GM23248 (cell line): Measurements from ENCODE around the gene RSKR. TPM values are rescaled to one million over a fixed set of nuclear protein-coding genes. Genes with fewer than 3 reads are reported as not detected.

ENCODE experiments used
- DNase-seq: peaks from one replicate; pipeline ENCODE4 v3.0.0-alpha.2; 2015
- H2AFZ ChIP-seq: fragments of 200-600 bp; sonication (generic); 2 replicates; pipeline ENCODE4 v1.6.1; 2016; ENCODE audit warnings: antibody characterized with exemption
- H3F3A ChIP-seq: fragments of 200-600 bp; sonication (generic); 2 replicates; pipeline ENCODE4 v1.6.1; 2016; ENCODE audit warnings: mild to moderate bottlenecking, antibody characterized with exemption, mixed run types; ENCODE audit not compliant: insufficient read depth
- H3K27ac ChIP-seq: fragments of 200-600 bp; sonication (generic); 2 replicates; pipeline ENCODE4 v1.5.1; 2016; ENCODE audit warnings: mild to moderate bottlenecking
- H3K27me3 ChIP-seq: fragments of 200-600 bp; sonication (generic); replicated peaks from 2 replicates; pipeline ENCODE4 v1.6.1; 2016; ENCODE audit warnings: mild to moderate bottlenecking; ENCODE audit not compliant: insufficient read depth
- H3K36me3 ChIP-seq: fragments of 200-600 bp; sonication (generic); 2 replicates; pipeline ENCODE4 v1.6.1; 2016; ENCODE audit warnings: low read depth, mild to moderate bottlenecking
- H3K4me1 ChIP-seq: fragments of 200-600 bp; sonication (generic); 2 replicates; pipeline ENCODE4 v1.6.1; 2016; ENCODE audit warnings: mild to moderate bottlenecking; ENCODE audit not compliant: insufficient read depth
- H3K4me2 ChIP-seq: fragments of 200-600 bp; sonication (generic); one replicate; pipeline ENCODE4 v1.6.1; 2016; ENCODE audit warnings: mild to moderate bottlenecking; ENCODE audit not compliant: unreplicated experiment
- H3K4me3 ChIP-seq: fragments of 200-600 bp; sonication (generic); 2 replicates; pipeline ENCODE4 v1.5.1; 2016; ENCODE audit warnings: mild to moderate bottlenecking
- H3K79me2 ChIP-seq: fragments of 200-600 bp; sonication (generic); 2 replicates; pipeline ENCODE4 v1.6.1; 2016; ENCODE audit warnings: mild to moderate bottlenecking; ENCODE audit not compliant: insufficient read depth
- H3K9ac ChIP-seq: fragments of 200-600 bp; sonication (generic); 2 replicates; pipeline ENCODE4 v1.6.1; 2016; ENCODE audit warnings: mild to moderate bottlenecking
- H3K9me2 ChIP-seq: fragments of 200-600 bp; sonication (generic); 2 replicates; pipeline ENCODE4 v1.6.1; 2016; ENCODE audit warnings: mixed run types, mild to moderate bottlenecking, moderate library complexity; ENCODE audit not compliant: insufficient read depth
- H3K9me3 ChIP-seq: fragments of 200-600 bp; sonication (generic); one replicate; pipeline ENCODE4 v1.6.1; 2017; ENCODE audit warnings: low read depth
- H4K20me1 ChIP-seq: fragments of 200-600 bp; sonication (generic); 2 replicates; pipeline ENCODE4 v1.6.0; 2016; ENCODE audit not compliant: insufficient read depth
- EZH2 ChIP-seq: fragments of 200-600 bp; sonication (generic); IDR thresholded peaks from 2 replicates; pipeline ENCODE4 v1.6.1; 2018; ENCODE audit warnings: antibody characterized with exemption, mild to moderate bottlenecking; ENCODE audit not compliant: insufficient read depth, poor library complexity, severe bottlenecking
- EZH2phosphoT487 ChIP-seq: fragments of 200-600 bp; sonication (generic); IDR thresholded peaks from 2 replicates; pipeline ENCODE4 v1.6.1; 2018; ENCODE audit warnings: antibody characterized with exemption, moderate library complexity, mild to moderate bottlenecking, low read depth; ENCODE audit not compliant: insufficient read depth
- WGBS, 2 experiments: methylation state at CpG; one replicate each; pipeline ENCODE4 v1.1.6; 2015 to 2017; ENCODE audit warnings: low lambda C conversion rate in 2 of 2, low coverage in 1 of 2; ENCODE audit errors: missing lambda C conversion rate in 2 of 2; 5-methylcytosine and 5-hydroxymethylcytosine counted together
- in situ Hi-C: fragments of 300-500 bp; cut with MboI; formaldehyde crosslinking; loops from 2 replicates; pipeline ENCODE4 v1.15.0; 2020
- polyA plus RNA-seq: library from polyadenylated mRNA; unstranded; fragments of >200 nt; fragmentation: Nextera tagmentation; extraction: Ambion mirVana; gene quantifications from 2 replicates; pipeline ENCODE4 v1.2.1, GENCODE V29; 2016
- total RNA-seq: library from RNA; depleted of rRNA; stranded (reverse); fragments of >200 nt; shearing (Covaris generic); gene quantifications from 2 replicates; pipeline ENCODE4 v1.2.3, GENCODE V29; 2014

The RSKR gene
- total and polyA plus RNA-seq, 2 experiments from 2014 or later: 0.86 to 1.2 TPM

DNA sequence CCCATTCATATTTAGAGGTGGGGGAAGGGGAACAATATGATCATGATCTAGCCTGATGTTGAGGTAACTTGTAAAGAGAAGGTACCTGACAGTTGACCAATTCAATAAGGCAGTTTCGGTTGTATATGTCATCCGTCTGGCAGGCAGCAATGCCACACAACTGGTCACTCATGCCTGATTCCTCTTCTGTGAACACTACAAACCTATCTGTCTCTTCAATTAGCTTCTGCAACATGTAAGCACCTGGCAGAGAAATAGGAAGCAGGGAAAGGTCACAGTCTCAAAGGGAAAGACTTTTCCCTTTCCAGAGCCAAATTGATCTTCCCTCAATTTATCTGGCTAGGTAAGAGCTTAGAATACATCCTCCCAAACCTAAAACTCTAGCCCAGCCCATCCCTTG lies 10.2 kb upstream of the RSKR start:
- H3K36me3 ChIP-seq: peaks cover 61% of the 10 kb centered on the region
- H3K4me2 ChIP-seq: no peak overlapping the region
- no peaks in the 10 kb centered on the region for H3K27me3 ChIP-seq
- TF ChIP-seq EZH2 (no peak), EZH2phosphoT487 (no peak)
- H3K4me1 ChIP-seq: no peaks in the 10 kb centered on the region
- H3K9me3 ChIP-seq: no peaks in the 10 kb centered on the region
- no peaks in the 10 kb centered on the region for H4K20me1 ChIP-seq
- no peak overlapping the region for H3K27ac ChIP-seq
- H3F3A ChIP-seq: no peaks in the 10 kb centered on the region
- DNase-seq: no peak
- H3K79me2 ChIP-seq: no peaks in the 10 kb centered on the region
- H2AFZ ChIP-seq: no peak overlapping the region
- no peaks in the 10 kb centered on the region for H3K9me2 ChIP-seq
- no peak overlapping the region for H3K9ac ChIP-seq
- no peak overlapping the region for H3K4me3 ChIP-seq
- in situ Hi-C loops: no loop called here
- 89 to 95% methylated on average over 2 of the region's 2 CpGs for WGBS, 2 experiments

DNA sequence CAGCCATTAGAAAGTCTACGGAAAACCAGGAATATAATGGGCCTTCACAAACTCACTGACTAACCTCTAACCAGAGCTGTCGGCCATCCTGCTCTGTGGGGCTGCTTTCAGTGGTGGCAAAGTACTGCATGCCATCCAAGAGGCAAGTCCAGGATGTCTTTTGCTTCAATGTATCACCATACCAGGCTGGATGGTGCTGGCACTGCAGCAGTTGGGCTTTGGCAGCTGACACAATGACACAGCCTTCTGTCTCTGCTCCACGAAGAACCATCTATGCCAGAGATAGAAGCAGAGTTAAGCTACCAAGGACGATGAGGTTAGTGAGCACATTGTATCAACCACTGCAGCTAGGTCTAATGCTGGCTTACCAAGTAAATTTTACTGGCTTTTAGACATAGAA lies 9.7 kb upstream of the RSKR start:
- Histone ChIP-seq H3K9me2 (no peaks in the 10 kb centered on the region), H3K27ac (no peak overlapping the region), H2AFZ (no peak overlapping the region), H3K9me3 (no peaks in the 10 kb centered on the region), H3K27me3 (no peaks in the 10 kb centered on the region), H3K4me1 (no peaks in the 10 kb centered on the region), H3K9ac (no peak overlapping the region), H3K4me2 (no peak overlapping the region), H3K79me2 (no peaks in the 10 kb centered on the region), H3F3A (no peaks in the 10 kb centered on the region), H3K36me3 (peaks cover 66% of the 10 kb centered on the region), H4K20me1 (no peaks in the 10 kb centered on the region), H3K4me3 (no peak overlapping the region)
- no peak for DNase-seq
- WGBS, 2 experiments: 78 to 81% methylated on average over 4 of the region's 4 CpGs
- no peak for TF ChIP-seq EZH2
- TF ChIP-seq EZH2phosphoT487: no peak
- in situ Hi-C loops: no loop called here

DNA sequence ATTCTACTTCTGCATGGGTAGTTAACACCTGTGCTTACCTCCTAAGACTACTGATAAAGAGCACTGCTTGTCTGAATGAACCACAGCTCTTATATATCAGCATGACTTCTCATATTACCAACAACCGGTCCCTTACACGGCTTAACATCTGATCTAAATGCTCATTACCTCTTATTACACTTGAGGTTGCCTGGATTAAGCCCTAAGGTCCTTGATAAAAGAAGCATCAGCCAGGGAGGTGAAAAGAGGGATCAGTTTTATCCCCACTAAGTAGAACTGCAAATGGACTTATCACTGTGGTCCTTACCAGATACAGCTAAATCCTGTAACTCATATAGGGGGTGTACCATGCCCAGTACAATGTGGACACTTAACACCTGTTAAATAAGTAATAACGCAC lies 8.2 kb upstream of the RSKR start:
- Histone ChIP-seq H2AFZ (no peak overlapping the region), H4K20me1 (no peaks in the 10 kb centered on the region), H3K9me3 (no peaks in the 10 kb centered on the region), H3K9ac (no peak overlapping the region), H3K4me3 (no peak overlapping the region), H3K4me2 (no peak overlapping the region), H3K4me1 (no peaks in the 10 kb centered on the region), H3K27me3 (no peaks in the 10 kb centered on the region), H3K9me2 (no peaks in the 10 kb centered on the region), H3K36me3 (peaks cover 73% of the 10 kb centered on the region), H3K27ac (no peak overlapping the region), H3F3A (peaks cover 4% of the 10 kb centered on the region; the same call in 1 of the 2 replicates), H3K79me2 (no peaks in the 10 kb centered on the region)
- TF ChIP-seq EZH2 (no peak), EZH2phosphoT487 (no peak)
- in situ Hi-C loops: no loop called here
- WGBS, 2 experiments: 87% methylated on average over 3 of the region's 3 CpGs
- DNase-seq: no peak

DNA sequence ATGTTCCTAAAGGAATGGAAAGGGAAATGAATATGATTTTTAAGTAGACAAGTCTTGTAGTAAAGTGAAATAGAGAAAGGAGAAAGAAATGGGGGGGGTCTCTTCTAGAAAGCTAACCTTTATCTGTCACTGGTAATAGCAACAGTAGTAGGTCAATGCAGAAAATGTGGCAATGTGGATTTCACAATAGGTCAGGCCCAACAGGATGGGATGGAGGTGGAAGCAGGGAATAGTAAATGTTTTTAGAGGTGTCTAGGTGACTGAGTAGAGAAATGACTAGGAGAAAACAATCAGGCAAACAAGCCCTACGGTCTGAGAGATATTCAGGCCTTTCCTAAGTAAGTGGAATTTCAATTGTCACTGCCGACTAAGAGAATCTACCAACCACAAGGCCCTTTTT lies 6.0 kb upstream of the RSKR start:
- H3K4me2 ChIP-seq: no peak overlapping the region
- H2AFZ ChIP-seq: no peak overlapping the region
- in situ Hi-C loops: no loop called here
- no peak for TF ChIP-seq EZH2
- no peak for TF ChIP-seq EZH2phosphoT487
- no peaks in the 10 kb centered on the region for H3K27me3 ChIP-seq
- H3F3A ChIP-seq: peaks cover 5% of the 10 kb centered on the region; the same call in 1 of the 2 replicates
- no peak overlapping the region for H3K9ac ChIP-seq
- H3K4me3 ChIP-seq: no peak overlapping the region
- H4K20me1 ChIP-seq: no peaks in the 10 kb centered on the region
- no peak overlapping the region for H3K27ac ChIP-seq
- no peak for DNase-seq
- no peaks in the 10 kb centered on the region for H3K4me1 ChIP-seq
- peaks cover 93% of the 10 kb centered on the region for H3K36me3 ChIP-seq
- H3K79me2 ChIP-seq: no peaks in the 10 kb centered on the region
- no peaks in the 10 kb centered on the region for H3K9me2 ChIP-seq
- H3K9me3 ChIP-seq: no peaks in the 10 kb centered on the region
- 92 to 98% methylated on average over 2 of the region's 2 CpGs for WGBS, 2 experiments

DNA sequence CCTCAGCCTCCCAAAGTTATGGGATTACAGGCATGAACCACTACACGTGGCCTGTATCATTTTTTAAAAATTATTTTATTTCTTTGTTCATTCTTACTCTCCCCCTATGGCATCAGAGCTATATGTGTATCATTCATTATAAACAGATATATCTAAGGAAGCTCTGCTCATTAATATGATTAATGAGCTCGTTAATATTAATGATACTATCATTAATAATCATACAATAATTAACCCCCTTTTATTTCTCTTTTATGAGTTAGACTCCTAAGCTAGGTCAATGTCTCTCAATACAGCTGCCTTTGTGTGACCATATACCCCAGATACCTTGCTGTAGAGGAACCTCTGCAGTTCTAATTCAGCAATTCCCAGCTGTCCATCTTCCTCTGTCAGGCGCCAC lies 4.5 kb upstream of the RSKR start:
- Histone ChIP-seq H2AFZ (no peak overlapping the region), H3F3A (peaks cover 5% of the 10 kb centered on the region; the same call in 1 of the 2 replicates), H3K4me3 (no peak overlapping the region), H3K4me2 (no peak overlapping the region), H3K9me2 (no peaks in the 10 kb centered on the region), H3K9me3 (no peaks in the 10 kb centered on the region), H4K20me1 (no peaks in the 10 kb centered on the region), H3K27ac (no peak overlapping the region), H3K27me3 (no peaks in the 10 kb centered on the region), H3K79me2 (no peaks in the 10 kb centered on the region), H3K9ac (no peak overlapping the region), H3K4me1 (no peaks in the 10 kb centered on the region), H3K36me3 (peaks cover 91% of the 10 kb centered on the region)
- WGBS, 2 experiments: 99% methylated on average over 3 of the region's 3 CpGs
- in situ Hi-C loops: no loop called here
- no peak for DNase-seq
- TF ChIP-seq EZH2 (no peak), EZH2phosphoT487 (no peak)
